ENCODE results near the gene WDR88.
"Not testable (repeated sequence)": the region's sequence is repeated elsewhere in the genome, so short reads cannot be mapped to it uniquely, and the experiment has no call there.

The WDR88 gene

GRCh38 chr19:33210266-33210940, 78.5 kb downstream of the WDR88 start:
- no peak for DNase-seq (ENCODE audit: low read depth in 2 of 2)

DNA sequence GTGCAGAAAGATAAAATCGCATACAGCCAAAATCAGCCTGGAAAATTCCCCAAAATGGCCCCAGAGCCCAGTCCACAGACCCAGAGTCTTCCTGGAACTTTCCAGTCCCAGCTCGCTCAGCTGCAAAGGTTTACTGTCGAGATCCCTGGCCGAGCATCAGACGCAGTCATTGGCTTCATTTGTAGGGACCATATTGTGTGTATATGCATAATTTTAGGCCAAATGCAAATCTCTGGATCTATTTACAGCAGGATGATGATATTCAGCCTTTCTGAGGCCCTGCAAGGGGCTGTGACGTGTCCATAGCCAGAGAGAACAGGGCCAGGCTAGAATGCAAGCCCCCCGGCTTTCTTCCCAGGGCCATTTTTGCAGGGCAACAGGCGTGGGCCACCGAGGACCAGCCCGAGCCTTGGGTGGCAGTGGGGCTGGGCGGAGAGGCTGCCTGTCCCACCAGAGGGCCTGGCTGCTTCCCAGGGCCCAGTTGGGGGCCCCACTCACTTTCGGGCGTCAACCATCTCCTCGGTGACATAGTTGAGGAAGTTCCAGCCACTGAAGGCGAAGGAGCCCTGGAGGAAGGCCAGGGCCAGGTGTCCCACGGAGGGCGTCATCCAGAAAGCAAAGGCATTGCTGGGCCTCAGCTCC, 80.0 kb downstream of the WDR88 start:
- no peak for DNase-seq (ENCODE audit: low read depth in 2 of 2)

GRCh38 chr19:33212436-33213172, 80.7 kb downstream of the WDR88 start:
- DNase-seq (ENCODE audit: low read depth in 2 of 2) = no peak

DNA sequence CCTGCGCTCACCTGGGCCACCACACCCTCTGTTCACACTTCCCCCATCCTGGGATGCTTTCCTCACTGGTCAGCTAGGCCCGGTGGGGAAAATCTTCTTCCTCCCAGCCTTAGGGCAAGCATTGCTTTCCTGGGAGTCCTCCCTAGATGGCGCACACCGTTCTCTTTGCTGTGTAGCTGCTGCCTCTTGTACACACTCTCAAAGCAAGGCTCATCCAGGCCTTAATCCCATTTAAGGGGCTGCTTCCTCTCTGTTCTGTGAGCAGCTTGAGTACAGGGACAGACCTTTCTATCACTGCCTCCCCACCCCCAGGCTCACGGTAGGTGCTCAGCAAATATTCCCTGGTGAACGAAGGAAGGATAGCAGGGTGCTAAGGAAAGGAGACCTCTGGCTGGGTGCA, 82.7 kb downstream of the WDR88 start:
- no peak for DNase-seq (ENCODE audit: low read depth in 2 of 2)

- no peak for DNase-seq (ENCODE audit: low read depth in 2 of 2)
Measured at GRCh38 chr19:33215438-33216197, 83.7 kb downstream of the WDR88 start.

DNA sequence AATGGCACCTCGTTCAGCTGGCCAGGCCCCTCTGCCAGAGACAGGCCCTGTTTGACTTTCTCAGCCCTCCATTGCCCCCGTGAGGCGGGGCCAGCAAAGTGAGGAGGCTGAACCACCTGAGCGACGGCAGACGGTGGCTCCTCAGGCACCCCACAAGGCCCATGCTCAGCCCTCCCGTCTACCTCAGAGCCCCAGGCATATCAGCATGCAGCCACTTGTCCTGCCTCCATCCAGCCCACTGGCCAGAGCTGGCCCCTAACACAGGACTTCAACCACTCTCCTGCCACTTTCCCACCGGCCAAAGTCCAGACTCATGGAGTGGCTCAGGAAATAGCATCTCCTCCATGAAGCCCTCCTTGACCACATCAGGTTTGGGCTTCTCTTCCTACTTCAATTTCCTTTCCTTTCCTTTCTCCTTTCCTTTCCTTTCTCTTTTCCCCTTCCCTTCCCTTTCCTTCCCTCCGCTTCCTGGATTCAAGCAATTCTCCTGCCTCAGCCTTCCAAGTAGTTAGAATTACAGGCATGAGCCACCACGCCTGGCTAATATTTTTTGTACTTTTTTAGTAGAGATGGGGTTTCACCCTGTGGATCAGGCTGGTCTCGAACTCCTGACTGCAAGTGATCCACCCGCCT, 84.4 kb downstream of the WDR88 start:
- DNase-seq (ENCODE audit: low read depth in 2 of 2) = no peak

- DNase-seq (ENCODE audit: low read depth in 2 of 2) = no peak
Measured at GRCh38 chr19:33217881-33218280, 86.0 kb downstream of the WDR88 start.

GRCh38 chr19:33219261-33219815, 87.4 kb downstream of the WDR88 start:
- no peak for DNase-seq (ENCODE audit: low read depth in 2 of 2)

DNA sequence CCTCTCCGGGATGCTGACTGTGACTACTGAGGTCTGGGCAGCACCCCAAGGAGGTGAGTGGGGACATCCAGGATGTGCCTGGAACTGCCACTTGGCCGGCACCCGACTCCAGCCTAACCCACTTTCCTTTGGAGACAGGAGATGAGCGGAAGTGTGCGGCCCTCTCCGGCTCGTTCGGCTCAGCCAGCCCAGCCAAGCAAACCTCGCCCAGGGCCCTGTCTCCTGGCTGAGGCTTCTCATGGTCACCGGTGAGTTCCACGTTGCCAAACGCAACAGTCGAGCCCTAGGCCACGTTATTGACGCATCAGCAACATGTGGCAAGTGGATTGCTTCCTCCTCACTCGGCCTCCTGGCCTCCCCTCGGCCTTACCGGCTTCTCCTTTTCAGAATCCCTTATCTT, 88.2 kb downstream of the WDR88 start:
- DNase-seq (ENCODE audit: low read depth in 2 of 2) = no peak

DNA sequence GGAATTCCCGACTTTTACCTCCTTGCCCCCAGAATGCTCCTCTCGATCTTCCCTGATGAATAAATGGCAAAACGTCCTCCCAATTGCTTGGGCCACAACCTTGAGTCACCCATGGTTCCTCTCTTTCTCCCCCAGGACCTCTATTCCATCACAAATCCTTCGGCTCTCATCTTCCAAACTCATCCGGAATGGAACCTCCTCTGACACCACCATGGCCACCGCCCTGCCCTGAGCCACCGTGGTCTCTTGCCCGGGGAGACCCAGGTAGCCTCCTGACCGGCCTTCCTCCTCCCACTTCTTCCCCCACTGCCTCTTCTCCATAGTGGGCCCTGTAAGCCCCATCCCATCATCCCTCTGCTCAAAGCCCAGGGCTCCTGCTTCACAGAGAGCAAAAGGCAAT, 88.8 kb downstream of the WDR88 start:
- no peak for DNase-seq (ENCODE audit: low read depth in 2 of 2)

- no peak for DNase-seq (ENCODE audit: low read depth in 2 of 2)
Measured at GRCh38 chr19:33221638-33222037, 89.7 kb downstream of the WDR88 start.

- DNase-seq (ENCODE audit: low read depth in 2 of 2) = not testable (repeated sequence)
Measured at GRCh38 chr19:33222255-33222654, 90.3 kb downstream of the WDR88 start.

DNA sequence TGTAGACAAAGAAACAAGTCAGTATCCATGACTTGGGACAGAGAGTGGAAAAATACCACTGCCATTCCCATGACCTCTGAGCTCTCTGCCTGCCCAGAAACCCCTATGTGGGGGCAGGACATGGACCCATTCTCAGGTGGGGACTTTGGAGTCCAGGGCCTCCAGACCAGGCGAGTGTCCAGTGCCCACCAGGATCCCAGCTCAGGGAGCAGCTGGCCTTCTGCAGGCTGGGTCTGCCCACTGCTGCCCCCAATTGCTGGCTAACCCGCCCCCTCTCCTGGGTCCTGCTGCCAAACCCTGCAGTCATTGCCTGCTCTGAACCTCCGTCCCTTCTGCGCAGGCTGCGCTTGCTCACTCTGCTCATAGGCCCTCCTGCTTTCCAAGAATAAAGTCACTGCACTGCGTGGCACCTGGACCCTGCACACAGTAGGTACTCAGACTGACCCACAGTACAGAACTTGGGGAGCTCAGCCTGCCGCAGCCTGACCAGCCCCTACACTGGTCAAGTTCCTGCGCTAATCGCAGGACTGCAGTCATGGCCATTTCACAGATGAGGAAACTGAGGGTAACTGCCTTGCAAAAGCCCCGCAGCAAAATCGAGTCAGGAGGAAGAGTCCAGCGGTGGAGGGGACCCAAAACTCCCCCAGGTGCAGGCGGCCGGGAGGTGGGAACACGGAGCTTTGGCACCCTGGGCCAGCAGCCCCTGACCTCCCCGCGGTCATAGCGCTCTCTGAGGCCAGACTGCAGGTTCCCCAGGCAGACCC, 93.0 kb downstream of the WDR88 start:
- DNase-seq (ENCODE audit: low read depth in 2 of 2) = no peak
